SK-N-SH (cell line): ENCODE results near the gene SAG. TPM values are rescaled to one million over a fixed set of nuclear protein-coding genes. Genes with fewer than 3 reads are reported as not detected.

Experiments used
- CTCF ChIA-PET: fragments of 300-600, 350-600 bp; formaldehyde crosslinking; extraction: SDS; loops from one replicate; lab custom pipeline; 2021; lab: Yijun Ruan, JAX
- POLR2A ChIA-PET: fragments of 350-600 bp; sonication (Branson Sonifier 250); formaldehyde crosslinking; extraction: SDS; loops from one replicate; lab custom pipeline; 2020; ENCODE audit warnings: antibody characterized with exemption, inconsistent platforms; lab: Yijun Ruan, JAX
- DNase-seq: peaks from one replicate; pipeline ENCODE4 v3.0.0; 2012
- H2AFZ ChIP-seq: fragments of 200-600 bp; sonication (generic); 2 replicates; pipeline ENCODE4 v1.8.1; 2016; ENCODE audit warnings: antibody characterized with exemption, mild to moderate bottlenecking, low read depth
- H3F3A ChIP-seq: fragments of 200-600 bp; sonication (generic); replicated peaks from 2 replicates; pipeline ENCODE3; 2016; ENCODE audit warnings: antibody characterized with exemption, mild to moderate bottlenecking; ENCODE audit not compliant: insufficient read depth
- H3K27ac ChIP-seq, 2 experiments: fragments of 200-500 bp in 1 of 2; fragments of 200-600 bp in 1 of 2; sonication (Bioruptor generic) in 1 of 2; sonication (generic), shearing (Covaris generic) in 1 of 2; 2 replicates each; pipeline versions ENCODE4 v1.5.1 to v1.6.1; 2014 to 2016; ENCODE audit warnings: low read depth in 2 of 2, inconsistent platforms in 1 of 2, low read length in 1 of 2, mild to moderate bottlenecking in 1 of 2, mixed read lengths in 1 of 2
- H3K27me3 ChIP-seq: fragments of 200-600 bp; sonication (generic), shearing (Covaris generic); 2 replicates; pipeline ENCODE4 v1.6.1; 2016; ENCODE audit warnings: mixed run types; ENCODE audit not compliant: insufficient read depth
- H3K36me3 ChIP-seq, 2 experiments: fragments of 200-500 bp in 1 of 2; fragments of 200-600 bp in 1 of 2; sonication (Bioruptor generic) in 1 of 2; sonication (generic) in 1 of 2; replicated peaks in 1 of 2; 2 replicates each; pipeline versions ENCODE3 to v1.5.1; 2014 to 2016; ENCODE audit warnings: low read length in 1 of 2, mild to moderate bottlenecking in 1 of 2; ENCODE audit not compliant: insufficient read depth in 2 of 2, control insufficient read depth in 1 of 2
- H3K4me1 ChIP-seq, 2 experiments: fragments of 200-500 bp in 1 of 2; fragments of 200-600 bp in 1 of 2; sonication (Bioruptor generic) in 1 of 2; sonication (generic), shearing (Covaris generic) in 1 of 2; 2 replicates each; pipeline versions ENCODE4 v1.5.1 to v1.6.1; 2014 to 2016; ENCODE audit warnings: low read depth in 1 of 2, low read length in 1 of 2, mixed run types in 1 of 2; ENCODE audit not compliant: insufficient read depth in 2 of 2, control insufficient read depth in 1 of 2
- H3K4me2 ChIP-seq: fragments of 200-600 bp; sonication (generic), shearing (Covaris generic); 2 replicates; pipeline ENCODE4 v1.6.1; 2017; ENCODE audit warnings: mixed run types
- H3K4me3 ChIP-seq, 2 experiments: fragments of 200-500 bp in 1 of 2; fragments of 200-600 bp in 1 of 2; sonication (Bioruptor generic) in 1 of 2; sonication (generic), shearing (Covaris generic) in 1 of 2; 2 replicates each; pipeline versions ENCODE4 v1.5.1 to v1.8.1; 2014 to 2016; ENCODE audit warnings: low read depth in 2 of 2, inconsistent platforms in 1 of 2, low read length in 1 of 2, mild to moderate bottlenecking in 1 of 2, mixed read lengths in 1 of 2, moderate library complexity in 1 of 2
- H3K79me2 ChIP-seq: fragments of 200-600 bp; sonication (generic); 2 replicates; pipeline ENCODE4 v1.8.1; 2017; ENCODE audit warnings: mild to moderate bottlenecking; ENCODE audit not compliant: insufficient read depth
- H3K9ac ChIP-seq: fragments of 200-600 bp; sonication (generic); 2 replicates; pipeline ENCODE4 v1.6.1; 2017; ENCODE audit warnings: mixed run types
- H3K9me2 ChIP-seq: fragments of 200-600 bp; sonication (generic); 2 replicates; pipeline ENCODE4 v1.6.1; 2017; ENCODE audit warnings: mixed run types
- H3K9me3 ChIP-seq: fragments of 200-600 bp; sonication (generic); 2 replicates; pipeline ENCODE4 v1.6.1; 2017; ENCODE audit warnings: mixed run types, mild to moderate bottlenecking, moderate library complexity
- H4K20me1 ChIP-seq: fragments of 200-600 bp; sonication (generic); 2 replicates; pipeline ENCODE4 v1.6.1; 2017; ENCODE audit warnings: mild to moderate bottlenecking, mixed run types; ENCODE audit not compliant: insufficient read depth
- EZH2phosphoT487 ChIP-seq: fragments of 200-600 bp; sonication (generic); IDR thresholded peaks from 2 replicates; pipeline ENCODE4 v1.6.1; 2017; ENCODE audit warnings: low read depth, mixed run types, mild to moderate bottlenecking, antibody characterized with exemption, moderate library complexity, borderline replicate concordance
- FOXJ3 ChIP-seq: sonication (generic); formaldehyde crosslinking; IDR thresholded peaks from 2 replicates; pipeline ENCODE4 v1.5.1; 2020; ENCODE audit warnings: mild to moderate bottlenecking, missing genetic modification reagents
- GABPA ChIP-seq: IDR thresholded peaks from 2 replicates; pipeline ENCODE4 v1.4.0; 2012; ENCODE audit warnings: low read depth, mild to moderate bottlenecking
- IRF3 ChIP-seq: fragments of 150-350 bp; IDR thresholded peaks from 2 replicates; pipeline ENCODE4 v1.6.1; 2016; ENCODE audit warnings: mild to moderate bottlenecking, low read depth, low read length
- JUND ChIP-seq: IDR thresholded peaks from 2 replicates; pipeline ENCODE4 v1.4.0; 2012
- MAX ChIP-seq: IDR thresholded peaks from 2 replicates; pipeline ENCODE4 v1.4.0; 2012; ENCODE audit warnings: low read depth
- MEF2A ChIP-seq: IDR thresholded peaks from 2 replicates; pipeline ENCODE4 v1.4.0; 2012; ENCODE audit warnings: low read depth, borderline replicate concordance
- NFIC ChIP-seq: IDR thresholded peaks from 2 replicates; pipeline ENCODE4 v1.4.0; 2012; ENCODE audit warnings: borderline replicate concordance
- POLR2AphosphoS5 ChIP-seq: IDR thresholded peaks from 2 replicates; pipeline ENCODE4 v1.6.1; 2012; ENCODE audit warnings: low read depth, low read length
- RAD21 ChIP-seq: IDR thresholded peaks from 2 replicates; pipeline ENCODE4 v1.6.1; 2012; ENCODE audit warnings: mild to moderate bottlenecking, low read length
- TAF1 ChIP-seq: IDR thresholded peaks from 2 replicates; pipeline ENCODE4 v1.6.1; 2012; ENCODE audit warnings: low read depth, mild to moderate bottlenecking, low read length, moderate library complexity, borderline replicate concordance
- TCF12 ChIP-seq: IDR thresholded peaks from 2 replicates; pipeline ENCODE4 v1.4.0; 2012
- ZBTB33 ChIP-seq: IDR thresholded peaks from 2 replicates; pipeline ENCODE4 v1.4.0; 2012; ENCODE audit warnings: low read depth, borderline replicate concordance
- WGBS: methylation state at CpG from one replicate; pipeline ENCODE4 v1.1.6; 2017; ENCODE audit warnings: low lambda C conversion rate; 5-methylcytosine and 5-hydroxymethylcytosine counted together
- polyA plus RNA-seq, 3 experiments: library from polyadenylated mRNA; depleted of rRNA; stranded (reverse); fragments of >200 nt; gene quantifications; 2 replicates each; pipeline ENCODE4 v1.2.3, GENCODE V29; 2012
- TF ChIP-seq, protein P1 (sequence below): IDR thresholded peaks from 2 replicates; pipeline ENCODE4 v1.4.0; 2012; ENCODE audit warnings: low read depth, borderline replicate concordance

SAG gene
- polyA plus RNA-seq, 1 of the 3 experiments (the other 2 are of a cell fraction), result not detected

- CTCF ChIA-PET, result no interaction called here
- no peak overlapping the region for H2AFZ ChIP-seq
- 88% methylated on average over 5 of the region's 7 CpGs for WGBS
These were observed 22.0 kb downstream of the SAG start for GRCh38 chr2:233329489-233330135.

GRCh38 chr2:233331536-233331935, 23.9 kb downstream of the SAG start:
- H3K79me2 ChIP-seq, result no peaks in the 10 kb centered on the region
- peaks cover 0 to 7% of the 10 kb centered on the region in 2 experiments; a peak in 2 of 4 replicates for H3K4me1 ChIP-seq
- H3K9me2 ChIP-seq, result no peaks in the 10 kb centered on the region
- DNase-seq, result no peak
- H3F3A ChIP-seq, result no peaks in the 10 kb centered on the region
- H3K4me2 ChIP-seq, result no peak overlapping the region
- H3K27ac ChIP-seq, result no peak overlapping the region
- no peaks in the 10 kb centered on the region for H3K27me3 ChIP-seq
- WGBS, result 91% methylated on average over 15 of the region's 15 CpGs
- H3K36me3 ChIP-seq, result no peaks in the 10 kb centered on the region
- TF ChIP-seq MEF2A (no peak), NFIC (no peak), TAF1 (no peak), TCF12 (no peak), EZH2phosphoT487 (no peak), MAX (no peak), RAD21 (no peak), JUND (no peak), ZBTB33 (no peak), GABPA (no peak), FOXJ3 (CRISPR knock-in tag) (no peak), IRF3 (no peak)
- TF ChIP-seq, all 33 proteins: peak for 0
- Histone ChIP-seq H3K9me3 (no peaks in the 10 kb centered on the region), H3K9ac (no peak overlapping the region), H3K4me3 (no peak overlapping the region), H2AFZ (no peak overlapping the region), H4K20me1 (no peaks in the 10 kb centered on the region)
- CTCF ChIA-PET, result no interaction called here
- POLR2A ChIA-PET, result no interaction called here

More at GRCh38 chr2:233329489-233330135, 22.0 kb downstream of the SAG start:
- H3K4me3 ChIP-seq, result no peak overlapping the region
- TF ChIP-seq POLR2AphosphoS5 (no peak), TCF12 (peak; percentile 14; the same call in 1 of the 2 replicates)
- TF ChIP-seq, protein P1, sequence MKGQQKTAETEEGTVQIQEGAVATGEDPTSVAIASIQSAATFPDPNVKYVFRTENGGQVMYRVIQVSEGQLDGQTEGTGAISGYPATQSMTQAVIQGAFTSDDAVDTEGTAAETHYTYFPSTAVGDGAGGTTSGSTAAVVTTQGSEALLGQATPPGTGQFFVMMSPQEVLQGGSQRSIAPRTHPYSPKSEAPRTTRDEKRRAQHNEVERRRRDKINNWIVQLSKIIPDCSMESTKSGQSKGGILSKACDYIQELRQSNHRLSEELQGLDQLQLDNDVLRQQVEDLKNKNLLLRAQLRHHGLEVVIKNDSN, result no peak
- no peaks in the 10 kb centered on the region for H3K79me2 ChIP-seq
- H3F3A ChIP-seq, result no peaks in the 10 kb centered on the region
- no peak overlapping the region for H3K9ac ChIP-seq
- DNase-seq, result no peak
- H3K27me3 ChIP-seq, result no peaks in the 10 kb centered on the region
- H3K9me2 ChIP-seq, result no peaks in the 10 kb centered on the region
- no peak overlapping the region for H3K27ac ChIP-seq
- no peaks in the 10 kb centered on the region for H4K20me1 ChIP-seq
- no peaks in the 10 kb centered on the region for H3K36me3 ChIP-seq
- no peak overlapping the region for H3K4me2 ChIP-seq
- no peaks in the 10 kb centered on the region for H3K9me3 ChIP-seq
- POLR2A ChIA-PET, result no interaction called here
- H3K4me1 ChIP-seq, result peaks cover 0 to 7% of the 10 kb centered on the region in 2 experiments; a peak in 2 of 4 replicates
